Ovary (tissue), 9 donors: ENCODE results near the gene EXOC6B. TPM values are rescaled to one million over a fixed set of nuclear protein-coding genes. Genes with fewer than 3 reads are reported as not detected.

Experiments
- DNase-seq, 5 donors: peaks; one replicate each; pipeline ENCODE4 v3.0.0-alpha.2; 2019 to 2020
- H3K27ac ChIP-seq, 2 donors: fragments of 200-600 bp; one replicate each; pipeline versions ENCODE4 v1.5.1 to v1.8.0; 2019 to 2022
- H3K27me3 ChIP-seq: fragments of 200-600 bp; one replicate; pipeline ENCODE4 v1.8.0; 2022
- H3K36me3 ChIP-seq: fragments of 200-600 bp; sonication (generic); one replicate; pipeline ENCODE4 v1.5.1; 2019
- H3K4me1 ChIP-seq: one replicate; pipeline ENCODE4 v1.8.1; 2013; ENCODE audit warnings: mild to moderate bottlenecking, moderate library complexity; ENCODE audit not compliant: insufficient read depth
- H3K4me3 ChIP-seq: fragments of 200-600 bp; sonication (generic); one replicate; pipeline ENCODE4 v1.5.1; 2017
- H3K9me3 ChIP-seq, 2 donors: fragments of 200-600 bp in 1 of 2; sonication (generic) in 1 of 2; one replicate each; pipeline versions ENCODE4 v1.5.1 to v1.8.1; 2013 to 2019; ENCODE audit warnings: mild to moderate bottlenecking in 1 of 2, moderate library complexity in 1 of 2
- EP300 ChIP-seq: sonication (generic); formaldehyde crosslinking; IDR thresholded peaks from one replicate; pipeline ENCODE4 v1.6.1; 2017; ENCODE audit warnings: antibody characterized with exemption
- POLR2A ChIP-seq: fragments of 450-650 bp; IDR thresholded peaks from one replicate; pipeline ENCODE4 v1.6.1; 2017; ENCODE audit warnings: antibody characterized with exemption, mild to moderate bottlenecking, moderate library complexity
- WGBS, 3 donors: extraction: QIAGEN DNeasy Blood & Tissue Kit in 1 of 3; methylation state at CpG; one replicate each; pipeline versions ENCODE4 v1.1.5 to v1.1.7; 2013 to 2017; 5-methylcytosine and 5-hydroxymethylcytosine counted together
- intact Hi-C, 4 donors: fragments of 100-400 bp; cut with DNase I; formaldehyde crosslinking; loops; one replicate each; pipeline versions ENCODE4 v1.11.0 to v1.15.1; 2022 to 2023
- polyA plus RNA-seq, 2 donors: library from polyadenylated mRNA; stranded (reverse); fragments of 200-250 nt in 1 of 2; fragments of 350-450 nt in 1 of 2; fragmentation: Illumina TruSeq in 1 of 2; extraction: RNeasy Lipid Tissue Mini Kit (QIAGEN cat#74804) in 1 of 2; gene quantifications; one replicate each; pipeline ENCODE4 v1.2.3, GENCODE V29; 2013 to 2014
- total RNA-seq, 7 donors: library from RNA; depleted of rRNA in 2 of 7; stranded (reverse); fragments of >200 nt in 2 of 7; fragmentation: NEBNext Ultra II Directional in 3 of 7; extraction: Animal tissue kit (Norgen Biotek cat#: 25700) in 3 of 7; gene quantifications; one replicate each; pipeline versions ENCODE4 v1.1.0 to v1.2.4, GENCODE V29; 2016 to 2023
- TF ChIP-seq, protein P1 (sequence below), 3 donors: fragments of 450-650 bp in 2 of 3; fragments of 200-600 bp in 1 of 3; IDR thresholded peaks; one replicate each; pipeline versions ENCODE4 v1.5.1 to v1.8.0; 2016 to 2022; ENCODE audit warnings: antibody characterized with exemption in 3 of 3, mild to moderate bottlenecking in 1 of 3
- donor health status: DM: no; HTN: no; CAD: no; lungs with moderate emphysema.
- donor health status: DM: no; HTN: no; CAD: no.
- donor health status: Bipolar disorder and iron deficiency.
- donor health status: DM: yes; HTN: yes; CAD: no.
- donor health status: DM: no; HTN: no; CAD: no.
- donor health status: DM: yes; HTN: yes; CAD: no.

EXOC6B gene
- total and polyA plus RNA-seq, 9 donors: 11.9 to 84.9 (median 57.8) TPM

- 75 to 86% (median 76%) methylated on average over 5 to 7 of the region's 7 CpGs for WGBS, 3 donors
- no peaks in the 10 kb centered on the region for H3K36me3 ChIP-seq
- no peak overlapping the region for H3K4me3 ChIP-seq
- peak in 1 of 5 donors; percentile 18 for DNase-seq
- H3K27ac ChIP-seq: no peak overlapping the region
- H3K9me3 ChIP-seq: no peaks in the 10 kb centered on the region
- intact Hi-C loops: no loop called here
- TF ChIP-seq, protein P1, sequence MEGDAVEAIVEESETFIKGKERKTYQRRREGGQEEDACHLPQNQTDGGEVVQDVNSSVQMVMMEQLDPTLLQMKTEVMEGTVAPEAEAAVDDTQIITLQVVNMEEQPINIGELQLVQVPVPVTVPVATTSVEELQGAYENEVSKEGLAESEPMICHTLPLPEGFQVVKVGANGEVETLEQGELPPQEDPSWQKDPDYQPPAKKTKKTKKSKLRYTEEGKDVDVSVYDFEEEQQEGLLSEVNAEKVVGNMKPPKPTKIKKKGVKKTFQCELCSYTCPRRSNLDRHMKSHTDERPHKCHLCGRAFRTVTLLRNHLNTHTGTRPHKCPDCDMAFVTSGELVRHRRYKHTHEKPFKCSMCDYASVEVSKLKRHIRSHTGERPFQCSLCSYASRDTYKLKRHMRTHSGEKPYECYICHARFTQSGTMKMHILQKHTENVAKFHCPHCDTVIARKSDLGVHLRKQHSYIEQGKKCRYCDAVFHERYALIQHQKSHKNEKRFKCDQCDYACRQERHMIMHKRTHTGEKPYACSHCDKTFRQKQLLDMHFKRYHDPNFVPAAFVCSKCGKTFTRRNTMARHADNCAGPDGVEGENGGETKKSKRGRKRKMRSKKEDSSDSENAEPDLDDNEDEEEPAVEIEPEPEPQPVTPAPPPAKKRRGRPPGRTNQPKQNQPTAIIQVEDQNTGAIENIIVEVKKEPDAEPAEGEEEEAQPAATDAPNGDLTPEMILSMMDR (IDR thresholded peaks at IDR 0.05): no peak
- TF ChIP-seq POLR2A: no peak
- TF ChIP-seq EP300: no peak
- H3K27me3 ChIP-seq: no peaks in the 10 kb centered on the region
- H3K4me1 ChIP-seq: peaks cover under 1% of the 10 kb centered on the region
These were observed 688.8 kb downstream of the EXOC6B start for GRCh38 chr2:72136933-72137497.

DNA sequence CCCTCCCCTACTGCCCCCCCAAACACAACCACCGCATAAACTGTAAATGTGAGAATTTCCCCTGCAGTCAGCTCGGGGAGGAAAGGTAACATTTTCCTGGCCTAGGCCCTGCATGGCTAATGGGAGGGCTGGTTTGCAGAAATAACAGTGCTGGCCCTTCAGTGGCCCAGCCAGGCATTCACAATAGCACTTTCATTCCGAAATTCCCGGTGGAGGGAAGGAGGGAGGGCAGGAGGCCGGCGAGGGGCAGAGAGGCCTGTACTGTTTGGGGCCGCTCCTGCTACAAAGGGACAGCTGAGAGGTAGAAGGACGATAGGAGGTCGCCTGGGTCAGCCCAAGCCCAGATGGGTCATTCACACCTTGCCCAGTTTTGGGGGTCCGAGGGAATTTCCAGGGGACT, 689.5 kb downstream of the EXOC6B start:
- Histone ChIP-seq H3K9me3 (no peaks in the 10 kb centered on the region), H3K36me3 (no peaks in the 10 kb centered on the region), H3K4me3 (no peak overlapping the region), H3K27ac (no peak overlapping the region), H3K27me3 (no peaks in the 10 kb centered on the region), H3K4me1 (no peaks in the 10 kb centered on the region)
- peak in 1 of 5 donors; percentile 12 for DNase-seq
- TF ChIP-seq, protein P1 (IDR thresholded peaks at IDR 0.05): no peak
- TF ChIP-seq POLR2A: no peak
- WGBS, 3 donors: 81 to 87% (median 83%) methylated on average over 10 of the region's 10 CpGs
- intact Hi-C loops: no loop called here

GRCh38 chr2:72135921-72136320, 689.9 kb downstream of the EXOC6B start:
- Histone ChIP-seq H3K9me3 (no peaks in the 10 kb centered on the region), H3K27ac (no peak overlapping the region), H3K27me3 (no peaks in the 10 kb centered on the region), H3K36me3 (no peaks in the 10 kb centered on the region), H3K4me3 (no peak overlapping the region), H3K4me1 (no peaks in the 10 kb centered on the region)
- TF ChIP-seq, protein P1 (IDR thresholded peaks at IDR 0.05): no peak
- no peak for TF ChIP-seq POLR2A
- no peak for TF ChIP-seq EP300
- DNase-seq: peak in 1 of 5 donors; percentile 9
- WGBS, 3 donors: 75 to 83% (median 78%) methylated on average over 8 of the region's 8 CpGs
- intact Hi-C loops: no loop called here

GRCh38 chr2:72134997-72135800, 690.6 kb downstream of the EXOC6B start:
- Histone ChIP-seq H3K4me1 (peaks cover 2% of the 10 kb centered on the region), H3K4me3 (no peak overlapping the region), H3K9me3 (no peaks in the 10 kb centered on the region), H3K36me3 (no peaks in the 10 kb centered on the region), H3K27me3 (no peaks in the 10 kb centered on the region), H3K27ac (no peak overlapping the region)
- WGBS, 3 donors: 91 to 94% (median 91%) methylated on average over 16 to 19 of the region's 19 CpGs
- intact Hi-C loops: no loop called here
- TF ChIP-seq, protein P1 (IDR thresholded peaks at IDR 0.05): no peak
- TF ChIP-seq POLR2A (no peak), EP300 (no peak)
- DNase-seq: peak in 1 of 5 donors; percentile 5
